MG63 (cell line): ENCODE results near the gene PAF1. TPM values are rescaled to one million over a fixed set of nuclear protein-coding genes. Genes with fewer than 3 reads are reported as not detected.

Experiments used
- total RNA-seq: library from RNA; depleted of rRNA; stranded (reverse); fragments of >200 nt; shearing (Covaris generic); gene quantifications from 2 replicates; pipeline ENCODE4 v1.2.3, GENCODE V29; 2014; ENCODE audit warnings: low replicate concordance; rRNA removed

Gene PAF1
- total RNA-seq, 1 experiment from 2014 or later, result 62.0 TPM

Other genes with a start within 250 kb of the PAF1 start
- not detected in 2 replicates for gene NCCRP1, start 194.1 kb downstream of the PAF1 start, total RNA-seq
- not detected in 2 replicates for gene SYCN, start 186.8 kb downstream of the PAF1 start, total RNA-seq
- gene IFNL3, start 146.1 kb downstream of the PAF1 start, total RNA-seq, result not detected in 2 replicates
- gene IFNL4, start 142.2 kb downstream of the PAF1 start, total RNA-seq, result not detected in 2 replicates
- not detected in 2 replicates for gene IFNL2, start 122.7 kb downstream of the PAF1 start, total RNA-seq
- not detected in 2 replicates for gene IFNL1, start 94.7 kb downstream of the PAF1 start, total RNA-seq
- 0.07 and 0.23 TPM in 2 replicates for gene LRFN1, start 70.2 kb downstream of the PAF1 start, total RNA-seq
- gene GMFG, start 55.1 kb downstream of the PAF1 start, total RNA-seq, result not detected in 2 replicates
- 27.5 and 37.0 TPM in 2 replicates for gene SAMD4B, start 48.7 kb downstream of the PAF1 start, total RNA-seq
- gene MED29, start 272 bp upstream of the PAF1 start, total RNA-seq, result 18.1 and 26.5 TPM in 2 replicates
- 0.66 and 1.4 TPM in 2 replicates for gene ZFP36, start 15.7 kb upstream of the PAF1 start, total RNA-seq
- 3.0 and 12.4 TPM in 2 replicates for gene PLEKHG2, start 21.6 kb upstream of the PAF1 start, total RNA-seq
- gene RPS16, start 44.8 kb upstream of the PAF1 start, total RNA-seq, result 95.9 and 97.8 TPM in 2 replicates
- gene SUPT5H, start 54.5 kb upstream of the PAF1 start, total RNA-seq, result 55.9 and 102 TPM in 2 replicates
- 166 and 218 TPM in 2 replicates for gene TIMM50, start 89.7 kb upstream of the PAF1 start, total RNA-seq
- gene DLL3, start 107.8 kb upstream of the PAF1 start, total RNA-seq, result 1.7 and 5.6 TPM in 2 replicates
- gene SELENOV, start 124.0 kb upstream of the PAF1 start, total RNA-seq, result not detected in 2 replicates
- 4.0 and 5.5 TPM in 2 replicates for gene EID2B, start 141.7 kb upstream of the PAF1 start, total RNA-seq
- 15.3 and 17.5 TPM in 2 replicates for gene EID2, start 149.1 kb upstream of the PAF1 start, total RNA-seq
- not detected in 2 replicates for gene LGALS13, start 211.4 kb upstream of the PAF1 start, total RNA-seq